ENCODE data around the gene GGACT.

Gene GGACT

GRCh38 chr13:100546713-100547405, 41.7 kb downstream of the GGACT start:
- DNase-seq, result no peak

DNA sequence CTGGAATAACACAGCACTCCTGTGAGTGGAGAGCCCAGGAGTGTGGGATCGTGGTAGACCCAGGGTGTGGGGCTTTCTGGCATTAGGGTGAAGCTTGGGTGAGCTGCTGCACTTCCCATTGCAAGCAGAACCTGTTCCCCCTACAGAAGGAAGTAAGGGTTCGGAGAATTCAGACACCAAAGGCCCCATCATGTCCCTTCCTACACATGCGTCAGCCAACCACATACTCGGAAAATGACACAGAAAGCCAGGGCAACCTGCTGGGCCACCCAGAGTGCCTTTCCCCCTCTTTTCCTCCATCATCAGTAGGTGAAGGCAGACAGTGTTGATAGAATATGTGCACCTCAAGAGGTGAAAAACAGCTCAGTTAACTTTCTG, 42.9 kb downstream of the GGACT start:
- no peak for DNase-seq

- no peak for DNase-seq
Measured at GRCh38 chr13:100544866-100545683, 43.5 kb downstream of the GGACT start.

DNA sequence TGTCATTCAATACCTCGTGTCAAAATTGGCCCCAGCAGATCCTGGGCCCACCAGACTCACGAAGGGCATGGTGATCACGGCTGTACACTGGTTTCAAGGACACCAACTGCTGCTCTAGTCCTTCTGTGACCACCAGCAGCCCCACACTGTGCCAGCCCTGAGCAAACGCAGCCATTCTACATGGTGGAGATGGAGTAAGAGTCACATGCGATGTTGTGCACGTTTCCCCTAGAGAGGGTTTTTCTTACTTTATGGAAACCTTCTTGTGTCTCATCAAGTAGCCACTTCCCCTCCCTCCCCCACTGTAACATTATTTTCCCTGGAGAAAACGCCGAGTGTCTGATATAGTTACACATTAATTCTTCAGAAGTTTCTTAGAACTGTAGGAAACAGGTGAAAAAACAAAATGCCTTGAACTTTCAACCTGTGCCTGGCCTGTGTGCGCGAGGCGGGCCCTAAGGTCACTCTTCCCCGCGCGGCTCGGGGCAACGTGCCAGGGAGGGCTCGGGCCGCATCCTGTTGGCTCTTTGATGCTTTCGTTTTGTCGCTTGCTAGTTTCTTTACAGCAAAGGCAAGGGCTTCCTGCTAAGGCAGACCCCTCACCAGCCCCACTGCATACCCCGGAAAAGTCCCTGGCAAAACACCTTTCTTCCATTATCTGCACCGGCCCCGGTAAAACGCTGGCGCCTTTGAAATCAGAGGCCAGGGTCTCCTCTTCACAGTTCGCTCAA, 44.6 kb downstream of the GGACT start:
- no peak for DNase-seq

GRCh38 chr13:100542826-100543156, 45.8 kb downstream of the GGACT start:
- DNase-seq, result peak in 1 of 2 experiments; percentile 32

DNA sequence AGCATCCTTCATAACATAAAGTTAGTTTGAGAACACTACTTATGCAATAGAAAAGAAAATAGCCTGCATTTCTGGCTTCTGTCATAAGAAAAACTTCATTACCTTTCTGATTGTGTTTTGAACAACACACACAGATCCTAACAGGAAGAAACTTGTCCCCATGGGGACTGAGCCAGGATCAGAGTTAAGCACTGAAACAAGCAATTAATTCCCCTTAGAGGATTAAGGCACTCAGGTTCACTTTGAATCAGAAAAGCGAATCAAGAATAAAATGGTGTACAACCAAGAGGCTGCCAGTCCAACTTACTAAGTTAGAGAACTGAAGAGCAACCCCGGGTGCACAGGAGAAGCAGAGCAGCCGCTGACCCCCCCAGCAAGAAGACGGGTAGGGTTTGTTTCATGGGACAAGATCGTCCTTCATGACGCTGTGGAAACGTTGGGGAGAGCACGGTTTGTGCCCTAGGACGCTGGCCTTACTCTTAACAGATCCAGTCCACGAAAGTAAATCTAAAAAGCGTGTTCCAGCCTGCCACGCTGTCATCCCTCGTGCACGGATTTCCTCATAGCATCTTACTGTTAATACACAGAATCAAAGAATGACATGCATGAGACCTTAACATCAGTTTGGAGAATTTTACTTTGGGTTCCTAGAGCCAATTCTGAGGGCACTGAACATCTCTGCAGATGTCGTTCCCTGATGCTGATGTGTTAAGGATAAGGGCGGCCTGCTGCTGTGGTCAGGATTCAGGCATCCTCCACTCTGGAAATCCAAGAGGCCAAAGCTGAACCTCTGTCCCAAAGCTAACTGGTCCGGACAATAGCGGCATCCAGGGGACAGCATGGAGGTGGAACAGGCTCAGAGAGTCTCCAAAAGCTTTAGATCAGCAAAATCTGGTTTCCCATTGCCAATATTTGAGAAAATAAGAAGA, 46.4 kb downstream of the GGACT start:
- DNase-seq, result no peak

GRCh38 chr13:100540621-100541020, 48.0 kb downstream of the GGACT start:
- DNase-seq, result no peak

- DNase-seq, result no peak
Measured at GRCh38 chr13:100537951-100538462, 50.6 kb downstream of the GGACT start.

DNA sequence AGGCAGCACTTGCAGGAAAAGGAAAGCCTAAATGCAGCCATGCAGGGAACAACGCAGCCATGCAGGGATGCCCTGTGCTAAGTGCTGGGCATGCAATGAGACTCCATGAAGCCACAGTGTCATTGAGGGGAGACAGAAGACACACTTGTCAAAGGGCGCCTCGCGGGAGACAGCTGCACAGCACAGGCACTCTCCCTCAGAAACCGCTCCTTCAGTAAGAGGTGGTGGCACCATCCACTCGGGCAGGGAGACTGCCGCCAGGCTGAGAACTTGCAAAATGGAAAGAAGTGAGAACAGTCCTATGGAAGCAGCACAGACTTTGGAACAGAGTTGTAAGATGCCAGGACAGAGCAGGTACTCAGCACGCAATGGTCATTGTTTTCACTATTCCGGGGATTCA, 51.1 kb downstream of the GGACT start:
- DNase-seq, result no peak

DNA sequence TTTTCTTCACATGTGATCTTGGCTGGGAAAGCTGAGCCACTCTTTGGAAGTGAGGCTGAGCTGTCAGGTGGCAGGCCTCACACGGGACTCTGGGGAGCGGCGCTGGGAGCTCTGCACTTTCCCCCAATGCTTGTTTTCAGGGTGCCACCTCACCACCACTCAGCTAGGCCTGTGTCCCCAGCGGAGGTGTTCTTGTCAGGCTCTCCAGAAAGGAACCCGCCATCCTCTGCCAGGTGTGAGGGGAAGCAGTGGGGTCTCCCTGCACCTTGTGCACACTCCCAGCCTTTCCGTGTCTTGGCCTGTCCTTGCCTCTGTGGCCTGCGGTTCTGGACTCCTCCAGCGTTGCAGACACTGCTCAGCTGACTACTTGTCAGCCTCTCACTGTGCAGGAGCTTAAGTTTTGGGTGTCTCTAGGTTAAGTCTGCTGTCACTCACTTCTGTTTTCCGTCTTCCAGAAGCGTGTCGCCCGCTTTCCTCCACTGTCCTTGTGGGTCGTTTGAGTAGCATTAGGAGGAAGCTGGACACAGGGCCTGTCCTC, 51.9 kb downstream of the GGACT start:
- no peak for DNase-seq

DNA sequence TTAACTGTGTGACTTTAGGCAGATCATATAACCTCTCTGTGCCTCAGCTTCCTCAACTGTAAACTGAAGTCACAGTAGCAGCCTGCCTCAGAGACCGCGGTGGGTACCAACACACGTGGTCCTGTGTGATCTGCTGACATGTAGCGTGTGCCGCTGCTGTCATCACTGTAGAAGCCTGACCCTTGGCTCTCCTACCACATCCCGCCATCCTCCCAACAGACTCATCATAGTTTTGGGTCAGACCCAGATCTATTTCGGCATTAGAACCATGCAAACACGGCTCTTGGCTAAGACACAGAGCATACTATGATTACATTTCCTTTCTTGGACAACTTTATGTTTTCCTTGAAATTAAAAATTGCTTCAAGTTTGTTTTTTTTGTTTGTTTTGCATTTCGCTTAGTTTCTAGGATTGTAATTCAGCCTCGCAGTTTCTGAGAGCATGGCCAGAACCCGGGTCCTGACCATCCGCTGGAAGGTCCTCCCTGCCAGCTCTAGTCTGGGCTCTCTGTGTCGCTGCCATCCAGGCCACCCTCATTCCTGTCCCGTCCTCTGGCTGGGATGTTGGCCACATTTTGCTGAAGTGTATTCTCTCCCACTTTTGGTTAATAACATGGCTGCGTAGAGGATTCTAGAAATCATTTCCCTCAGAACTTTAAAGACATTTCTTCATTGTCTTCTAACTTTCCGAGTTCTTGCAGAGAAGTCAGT, 53.0 kb downstream of the GGACT start:
- no peak for DNase-seq

- DNase-seq, result no peak
Measured at GRCh38 chr13:100534911-100535310, 53.7 kb downstream of the GGACT start.

GRCh38 chr13:100534147-100534843, 54.3 kb downstream of the GGACT start:
- DNase-seq, result no peak

DNA sequence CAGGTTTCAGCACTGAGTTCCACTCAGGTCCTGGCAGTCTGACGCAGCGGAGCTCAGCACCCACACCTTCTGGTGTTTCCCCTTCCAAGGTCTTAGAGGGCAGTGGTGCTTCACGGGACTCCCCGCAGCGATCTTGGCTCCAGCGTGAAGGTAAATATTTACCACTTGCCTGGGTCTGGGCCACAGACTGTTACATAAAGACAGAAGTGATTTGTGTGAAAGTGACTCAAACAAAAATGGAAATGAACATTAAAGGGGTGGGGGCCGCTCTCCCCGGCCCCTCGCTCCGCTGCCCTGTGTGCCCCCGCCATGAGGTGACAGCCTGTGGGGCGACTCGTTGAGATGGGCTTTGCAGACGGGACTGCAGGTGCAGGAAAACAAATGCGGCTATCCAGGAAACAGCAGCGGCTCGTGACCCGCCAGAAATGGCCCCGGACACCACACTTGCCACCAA, 55.0 kb downstream of the GGACT start:
- peak; percentile 28 to 53 for DNase-seq

DNA sequence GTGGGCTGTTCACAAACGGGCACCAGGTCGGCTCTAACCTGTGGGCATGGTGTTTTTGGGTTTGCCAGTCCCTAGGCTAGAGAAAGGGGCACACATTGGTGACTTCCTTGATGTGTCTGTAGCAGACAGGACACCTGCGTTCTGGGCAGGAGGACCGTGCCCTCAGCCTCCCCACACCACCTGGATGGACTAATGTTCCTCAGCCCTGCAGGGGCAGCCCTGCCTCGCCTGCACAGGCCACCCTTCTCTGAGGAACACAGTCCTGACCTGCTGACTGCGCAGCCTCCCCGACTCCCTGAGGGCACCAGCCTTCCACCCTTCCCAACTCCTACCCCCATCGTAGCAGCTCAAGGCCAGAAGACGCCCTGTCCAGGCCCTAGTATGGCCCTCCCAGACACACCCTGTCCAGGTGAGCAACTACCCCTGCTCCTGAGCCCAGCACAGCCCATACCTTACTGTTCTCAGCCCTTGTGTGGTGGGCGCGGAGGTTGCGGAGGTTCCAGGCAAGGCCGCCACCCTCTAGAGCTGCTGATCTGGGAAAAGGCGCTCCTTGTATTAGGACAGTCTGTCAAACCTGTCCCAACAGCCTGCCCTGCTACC, 55.7 kb downstream of the GGACT start:
- no peak for DNase-seq

DNA sequence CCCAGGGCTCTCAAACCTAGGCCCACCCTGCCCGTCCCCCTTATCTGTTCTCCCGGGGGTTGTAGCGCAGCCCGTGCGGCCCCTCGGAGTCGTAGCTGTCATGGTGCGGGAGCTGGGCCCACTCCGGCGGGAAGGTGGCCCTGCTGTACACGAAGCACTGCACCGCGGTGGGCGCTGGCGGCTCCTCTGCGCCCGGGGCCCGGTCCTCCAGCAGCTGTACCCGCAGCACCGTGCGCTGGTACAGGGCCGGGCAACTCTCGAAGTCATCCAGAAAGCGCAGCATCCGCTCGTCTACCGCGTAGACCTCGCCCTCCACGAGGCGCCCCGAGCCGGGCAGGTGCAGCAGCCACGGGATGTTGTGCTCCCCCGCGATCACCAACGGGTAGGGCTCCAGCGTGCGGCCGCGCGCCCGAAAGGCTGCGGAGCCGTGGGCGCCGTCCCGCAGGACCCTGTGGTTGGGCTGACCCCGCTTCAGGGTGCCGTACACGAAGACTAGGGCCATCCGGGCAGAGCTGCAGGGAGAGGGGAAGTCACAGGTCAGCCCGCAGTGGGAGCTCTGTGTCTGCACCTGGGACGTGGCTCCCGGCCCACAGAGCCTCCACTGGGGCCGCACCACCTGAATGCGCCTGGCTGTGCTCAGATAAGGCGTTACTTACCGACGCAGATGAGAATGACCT, 56.4 kb downstream of the GGACT start:
- no peak for DNase-seq

- no peak for DNase-seq
Measured at GRCh38 chr13:100530671-100531213, 57.8 kb downstream of the GGACT start.

DNA sequence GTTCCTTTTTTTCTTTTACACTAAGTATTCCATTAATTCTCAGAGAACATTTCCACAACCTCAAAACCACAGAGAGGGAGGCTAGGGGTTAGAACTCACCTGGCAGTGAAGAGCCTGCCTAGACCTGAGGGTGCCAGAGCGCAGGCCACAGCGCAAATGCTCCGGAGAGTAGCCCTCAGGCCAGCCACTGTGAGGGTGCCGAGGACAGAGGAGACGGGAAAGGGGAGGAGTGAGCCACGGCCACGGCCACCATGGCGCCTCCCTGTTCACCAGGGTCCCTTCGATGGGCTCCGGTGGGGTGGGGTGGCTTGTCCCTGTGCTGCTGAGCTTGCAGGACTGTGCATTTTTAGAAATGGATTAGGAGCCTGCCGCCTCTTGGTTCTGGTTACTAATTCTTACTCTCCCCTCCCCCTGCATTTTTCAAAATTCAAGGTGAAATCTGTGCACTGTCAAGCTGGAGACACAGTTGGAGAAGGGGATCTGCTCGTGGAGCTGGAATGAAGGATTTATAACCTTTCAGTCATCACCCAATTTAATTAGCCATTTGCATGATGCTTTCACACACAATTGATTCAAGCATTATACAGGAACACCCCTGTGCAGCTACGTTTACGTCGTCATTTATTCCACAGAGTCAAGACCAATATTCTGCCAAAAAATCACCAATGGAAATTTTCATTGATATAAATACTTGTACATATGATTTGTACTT, 58.8 kb downstream of the GGACT start:
- DNase-seq, result no peak

DNA sequence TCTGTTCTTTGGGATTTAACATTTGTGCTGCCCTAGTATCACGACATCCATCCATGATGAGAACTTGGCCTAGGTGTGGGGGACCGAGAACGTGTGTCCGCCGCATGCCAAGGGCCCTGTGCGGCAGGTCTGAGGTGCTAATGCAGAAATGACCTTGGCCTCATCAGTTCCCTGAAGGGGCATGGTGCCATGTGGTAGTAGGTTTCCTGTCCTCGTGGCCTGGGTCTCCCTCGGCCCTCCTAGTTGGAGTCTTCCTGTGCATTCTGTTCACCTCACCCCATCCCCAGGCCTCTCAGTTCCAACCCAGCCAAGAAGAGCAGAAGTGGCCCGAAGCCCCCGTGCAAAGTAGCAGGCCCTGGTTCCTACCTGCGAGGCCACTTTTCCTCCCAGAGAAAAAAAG, 59.8 kb downstream of the GGACT start:
- DNase-seq, result no peak

Measured in NCI-H187 (cell line).